H1 (cell line): ENCODE data around the gene UGT2B17. TPM values are rescaled to one million over a fixed set of nuclear protein-coding genes. Genes with fewer than 3 reads are reported as not detected.

Experiments
- CTCF ChIA-PET: fragments of 300-600 bp; sonication (Branson Sonifier 250); formaldehyde crosslinking; loops from one replicate; lab custom pipeline; 2021; ENCODE audit not compliant: partially characterized antibody; lab: Charles Lee
- POLR2A ChIA-PET: fragments of 300-600 bp; sonication (Branson Sonifier 250); formaldehyde crosslinking; loops from one replicate; lab custom pipeline; 2021; ENCODE audit warnings: inconsistent platforms; ENCODE audit not compliant: partially characterized antibody; lab: Charles Lee
- DNase-seq, 2 experiments: peaks; one replicate each; pipeline versions ENCODE4 v3.0.0 to v3.0.0-alpha.2; 2010 to 2022; ENCODE audit warnings: low spot score in 2 of 2, low read depth in 1 of 2, mixed read lengths in 1 of 2
- FAIRE-seq: peaks from 2 replicates; lab custom pipeline; 2011; peaks lifted over from hg19 to GRCh38; lab: Jason Lieb, UNC
- H2AFZ ChIP-seq: 2 replicates; pipeline ENCODE4 v1.8.1; 2012; ENCODE audit warnings: low read length, inconsistent platforms
- H2AK5ac ChIP-seq: 2 replicates; pipeline ENCODE4 v1.6.1; 2013; ENCODE audit warnings: low read depth, low read length
- H2BK120ac ChIP-seq: replicated peaks from 2 replicates; pipeline ENCODE3; 2013; ENCODE audit warnings: low read depth, low read length, inconsistent platforms
- H2BK12ac ChIP-seq: 2 replicates; pipeline ENCODE4 v1.6.1; 2013; ENCODE audit warnings: low read depth, low read length
- H2BK15ac ChIP-seq: 2 replicates; pipeline ENCODE4 v1.6.1; 2013; ENCODE audit warnings: low read length
- H2BK20ac ChIP-seq: 2 replicates; pipeline ENCODE4 v1.6.1; 2013; ENCODE audit warnings: low read length
- H2BK5ac ChIP-seq: 2 replicates; pipeline ENCODE4 v1.6.1; 2013; ENCODE audit warnings: low read depth, low read length
- H3K14ac ChIP-seq: 2 replicates; pipeline ENCODE4 v1.6.1; 2013; ENCODE audit warnings: inconsistent platforms; ENCODE audit not compliant: insufficient read length
- H3K18ac ChIP-seq: 2 replicates; pipeline ENCODE4 v1.6.1; 2013; ENCODE audit warnings: low read length; ENCODE audit errors: extremely low read depth
- H3K23ac ChIP-seq: 2 replicates; pipeline ENCODE4 v1.6.1; 2013; ENCODE audit warnings: inconsistent platforms; ENCODE audit not compliant: insufficient read length
- H3K23me2 ChIP-seq: 2 replicates; pipeline ENCODE4 v1.6.1; 2013; ENCODE audit warnings: low read depth, low read length
- H3K27ac ChIP-seq: 2 replicates; pipeline ENCODE4 v1.6.1; 2011; ENCODE audit warnings: low read depth, low read length, inconsistent platforms
- H3K27me3 ChIP-seq, 4 experiments: replicated peaks in 1 of 4; 1 replicate in 1 of 4; 2 replicates in 3 of 4; pipeline versions ENCODE4 v1.6.1 to v1.8.1; 2011 to 2013; ENCODE audit warnings: low read length in 3 of 4, mild to moderate bottlenecking in 3 of 4, inconsistent platforms in 2 of 4, mixed read lengths in 2 of 4, moderate library complexity in 1 of 4; ENCODE audit not compliant: control insufficient read depth in 3 of 4, insufficient read depth in 3 of 4; ENCODE audit errors: extremely low read depth in 1 of 4
- H3K36me3 ChIP-seq, 4 experiments: 2 replicates each; pipeline versions ENCODE4 v1.6.1 to v1.8.1; 2011 to 2013; ENCODE audit warnings: mild to moderate bottlenecking in 4 of 4, low read length in 3 of 4, moderate library complexity in 2 of 4, control low read depth in 1 of 4, inconsistent platforms in 1 of 4; ENCODE audit not compliant: insufficient read depth in 4 of 4, control insufficient read depth in 2 of 4
- H3K4ac ChIP-seq: replicated peaks from 2 replicates; pipeline ENCODE3; 2013; ENCODE audit warnings: low read length, low read depth, mixed read lengths, inconsistent platforms; ENCODE audit not compliant: insufficient read length
- H3K4me1 ChIP-seq, 4 experiments: replicated peaks in 1 of 4; 1 replicate in 1 of 4; 2 replicates in 3 of 4; pipeline versions ENCODE4 v1.6.1 to v1.8.1; 2011 to 2013; ENCODE audit warnings: low read length in 3 of 4, inconsistent platforms in 2 of 4, mixed read lengths in 1 of 4; ENCODE audit not compliant: insufficient read depth in 4 of 4, control insufficient read depth in 3 of 4
- H3K4me2 ChIP-seq, 2 experiments: 2 replicates each; pipeline versions ENCODE4 v1.6.1 to v1.8.1; 2011 to 2013; ENCODE audit warnings: low read depth in 2 of 2, low read length in 2 of 2, control low read depth in 1 of 2, inconsistent platforms in 1 of 2, mild to moderate bottlenecking in 1 of 2; ENCODE audit not compliant: insufficient read depth in 1 of 2
- H3K4me3 ChIP-seq, 4 experiments: fragments of 200-600, 300-600 bp in 1 of 4; sonication (generic), shearing (Covaris generic), sonication (Bioruptor Twin) in 1 of 4; 2 replicates each; pipeline versions ENCODE4 v1.5.1 to v1.8.1; 2011 to 2016; ENCODE audit warnings: low read length in 4 of 4, low read depth in 3 of 4, control low read depth in 2 of 4, inconsistent platforms in 2 of 4, mild to moderate bottlenecking in 2 of 4, mixed read lengths in 1 of 4, moderate library complexity in 1 of 4; ENCODE audit not compliant: insufficient read depth in 2 of 4; ENCODE audit errors: extremely low read depth in 1 of 4
- H3K56ac ChIP-seq: replicated peaks from 2 replicates; pipeline ENCODE3; 2013; ENCODE audit warnings: low read depth, mild to moderate bottlenecking, mixed read lengths, low read length, inconsistent platforms; ENCODE audit not compliant: insufficient read length
- H3K79me1 ChIP-seq: 2 replicates; pipeline ENCODE4 v1.6.1; 2013; ENCODE audit warnings: low read depth, low read length, control low read depth
- H3K79me2 ChIP-seq, 2 experiments: 2 replicates each; pipeline versions ENCODE4 v1.6.1 to v1.8.1; 2012 to 2013; ENCODE audit warnings: low read length in 2 of 2, mild to moderate bottlenecking in 2 of 2, inconsistent platforms in 1 of 2; ENCODE audit not compliant: insufficient read depth in 2 of 2, control insufficient read depth in 1 of 2
- H3K9ac ChIP-seq, 4 experiments: replicated peaks in 1 of 4; 1 replicate in 1 of 4; 2 replicates in 3 of 4; pipeline versions ENCODE4 v1.6.1 to v1.8.1; 2011 to 2013; ENCODE audit warnings: low read depth in 3 of 4, low read length in 3 of 4, control low read depth in 2 of 4, mild to moderate bottlenecking in 2 of 4, moderate library complexity in 2 of 4, inconsistent platforms in 1 of 4; ENCODE audit errors: extremely low read depth in 1 of 4
- H3K9me3 ChIP-seq, 2 experiments: 2 replicates each; pipeline versions ENCODE4 v1.6.1 to v1.8.1; 2012 to 2013; ENCODE audit warnings: mild to moderate bottlenecking in 2 of 2, moderate library complexity in 2 of 2, control low read depth in 1 of 2, inconsistent platforms in 1 of 2, low read depth in 1 of 2, low read length in 1 of 2, mixed read lengths in 1 of 2; ENCODE audit not compliant: insufficient read depth in 2 of 2
- H4K20me1 ChIP-seq, 2 experiments: replicated peaks in 1 of 2; 2 replicates each; pipeline versions ENCODE3 to v1.8.1; 2011 to 2013; ENCODE audit warnings: inconsistent platforms in 2 of 2, low read length in 2 of 2, mild to moderate bottlenecking in 1 of 2; ENCODE audit not compliant: insufficient read depth in 2 of 2, control insufficient read depth in 1 of 2
- H4K5ac ChIP-seq: 2 replicates; pipeline ENCODE4 v1.6.1; 2013; ENCODE audit warnings: low read length, low read depth, mixed read lengths, inconsistent platforms; ENCODE audit not compliant: insufficient read length
- H4K8ac ChIP-seq: 2 replicates; pipeline ENCODE4 v1.8.0; 2013; ENCODE audit warnings: mild to moderate bottlenecking, moderate library complexity, low read length, inconsistent platforms; ENCODE audit not compliant: insufficient read depth; ENCODE audit errors: extremely low read depth
- H4K91ac ChIP-seq: replicated peaks from 2 replicates; pipeline ENCODE3; 2013; ENCODE audit warnings: low read length, mixed read lengths, inconsistent platforms; ENCODE audit not compliant: insufficient read length
- BCL11A ChIP-seq, 2 experiments: IDR thresholded peaks; one replicate each; pipeline ENCODE4 v1.6.1; 2011; ENCODE audit warnings: low read depth in 2 of 2, low read length in 2 of 2, mild to moderate bottlenecking in 2 of 2
- BRCA1 ChIP-seq: IDR thresholded peaks from 2 replicates; pipeline ENCODE4 v1.6.1; 2012; ENCODE audit warnings: low read depth, low read length, improper control_type of control experiment
- CHD1 ChIP-seq: IDR thresholded peaks from 2 replicates; pipeline ENCODE4 v1.6.1; 2012; ENCODE audit warnings: low read depth, low read length, improper control_type of control experiment
- GTF2F1 ChIP-seq: IDR thresholded peaks from 2 replicates; pipeline ENCODE4 v1.6.1; 2012; ENCODE audit warnings: low read depth, low read length, improper control_type of control experiment, borderline replicate concordance
- KDM1A ChIP-seq: fragments of 200-600, 300-600 bp; sonication (generic); IDR thresholded peaks from 2 replicates; pipeline ENCODE4 v1.7.1; 2016; ENCODE audit warnings: mild to moderate bottlenecking, low read length, borderline replicate concordance
- KDM5A ChIP-seq: fragments of 200-600 bp; IDR thresholded peaks from 2 replicates; pipeline ENCODE4 v1.7.1; 2012; ENCODE audit warnings: mild to moderate bottlenecking, low read length, inconsistent platforms, mixed read lengths
- PHF8 ChIP-seq: fragments of 200-600 bp; sonication (generic); conservative IDR thresholded peaks from 2 replicates; pipeline ENCODE4 v1.7.1; 2012; ENCODE audit warnings: low read depth, mild to moderate bottlenecking, inconsistent platforms, low read length, moderate library complexity
- RFX5 ChIP-seq: IDR thresholded peaks from 2 replicates; pipeline ENCODE4 v1.6.1; 2011; ENCODE audit warnings: low read depth, low read length, improper control_type of control experiment, borderline replicate concordance
- SP2 ChIP-seq: IDR thresholded peaks from 2 replicates; pipeline ENCODE4 v1.6.1; 2012; ENCODE audit warnings: mild to moderate bottlenecking, low read length, inconsistent platforms
- SUZ12 ChIP-seq: fragments of 200-600 bp; sonication (generic); IDR thresholded peaks from 2 replicates; pipeline ENCODE4 v1.6.1; 2012; ENCODE audit warnings: mild to moderate bottlenecking, inconsistent platforms, low read length, moderate library complexity, mixed read lengths
- TEAD4 ChIP-seq: IDR thresholded peaks from 2 replicates; pipeline ENCODE4 v1.6.1; 2012; ENCODE audit warnings: low read depth, low read length, inconsistent platforms, mixed read lengths
- YY1 ChIP-seq: IDR thresholded peaks from 2 replicates; pipeline ENCODE4 v1.6.1; 2011; ENCODE audit warnings: low read depth, mild to moderate bottlenecking, low read length
- WGBS, 2 experiments: shearing (Covaris generic) in 1 of 2; methylation state at CpG; one replicate each; pipeline versions ENCODE4 v1.1.6 to v1.1.7; 2013 to 2015; ENCODE audit warnings: low lambda C conversion rate in 2 of 2, mixed read lengths in 2 of 2, inconsistent platforms in 1 of 2, low coverage in 1 of 2, missing lambda C conversion rate in 1 of 2; ENCODE audit not compliant: insufficient replicate concordance in 2 of 2, insufficient coverage in 1 of 2, insufficient read length in 1 of 2; ENCODE audit errors: extremely low coverage in 1 of 2, missing lambda C conversion rate in 1 of 2; 5-methylcytosine and 5-hydroxymethylcytosine counted together
- polyA plus RNA-seq, 7 experiments: library from polyadenylated mRNA; depleted of rRNA in 3 of 7; stranded (reverse) in 5 of 7; unstranded in 2 of 7; fragments of >200 nt in 5 of 7; fragments of 200-250 nt in 2 of 7; gene quantifications; 1 replicate in 5 of 7; 2 replicates in 1 of 7; 4 replicates in 1 of 7; pipeline versions ENCODE4 v1.2.1 to v1.2.3, GENCODE V29; 2011 to 2013; ENCODE audit warnings: missing spikeins in 2 of 7, mixed read lengths in 2 of 7
- total RNA-seq: library from RNA; stranded (reverse); fragmentation: NEBNext Ultra II Directional; extraction: Animal tissue kit (Norgen Biotek cat#: 25700); gene quantifications from 2 replicates; pipeline ENCODE4 v1.2.1, GENCODE V29; 2021
- TF ChIP-seq, protein P1 (sequence below), 3 experiments: IDR thresholded peaks; 1 replicate in 2 of 3; 2 replicates in 1 of 3; pipeline versions ENCODE4 v1.5.1 to v1.6.1; 2011; ENCODE audit warnings: low read length in 3 of 3, mild to moderate bottlenecking in 3 of 3, inconsistent platforms in 2 of 3, low read depth in 1 of 3, moderate library complexity in 1 of 3; ENCODE audit not compliant: insufficient read depth in 1 of 3; ENCODE audit errors: control extremely low read depth in 1 of 3

UGT2B17 gene
- total and polyA plus RNA-seq, 2 of the 8 experiments (the other 6 are each of a cell fraction or from before 2014, with no cell fraction given), result not detected

DNA sequence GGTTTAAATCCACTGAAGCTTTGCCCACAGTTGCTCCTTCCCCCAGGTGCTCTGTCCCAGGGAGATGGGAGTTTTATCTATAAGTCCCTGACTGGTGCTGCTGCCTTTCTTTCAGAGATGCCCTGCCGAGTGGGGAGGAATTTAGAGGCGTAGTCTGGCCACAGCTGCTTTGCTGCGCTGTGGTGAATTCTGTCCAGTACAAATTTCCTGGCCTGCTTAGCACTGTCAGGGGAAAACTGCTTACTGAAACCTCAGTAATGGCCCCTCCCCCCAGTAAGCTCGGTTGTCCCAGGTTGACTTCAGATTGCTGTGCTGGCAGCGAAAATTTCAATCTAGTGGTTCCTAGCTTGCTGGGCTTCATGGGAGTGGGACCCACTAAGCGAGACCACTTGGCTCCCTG, 40.1 kb downstream of the UGT2B17 start:
- H3K18ac ChIP-seq, result no peak overlapping the region
- TF ChIP-seq YY1, result no peak
- no peak for TF ChIP-seq CHD1
- TF ChIP-seq TEAD4, result no peak
- TF ChIP-seq GTF2F1, result no peak
- no peak for TF ChIP-seq BRCA1
- TF ChIP-seq KDM5A, result no peak
- TF ChIP-seq SUZ12, result no peak
- TF ChIP-seq PHF8, result no peak
- no peak for TF ChIP-seq RFX5
- no peak for TF ChIP-seq KDM1A
- TF ChIP-seq, protein P1, sequence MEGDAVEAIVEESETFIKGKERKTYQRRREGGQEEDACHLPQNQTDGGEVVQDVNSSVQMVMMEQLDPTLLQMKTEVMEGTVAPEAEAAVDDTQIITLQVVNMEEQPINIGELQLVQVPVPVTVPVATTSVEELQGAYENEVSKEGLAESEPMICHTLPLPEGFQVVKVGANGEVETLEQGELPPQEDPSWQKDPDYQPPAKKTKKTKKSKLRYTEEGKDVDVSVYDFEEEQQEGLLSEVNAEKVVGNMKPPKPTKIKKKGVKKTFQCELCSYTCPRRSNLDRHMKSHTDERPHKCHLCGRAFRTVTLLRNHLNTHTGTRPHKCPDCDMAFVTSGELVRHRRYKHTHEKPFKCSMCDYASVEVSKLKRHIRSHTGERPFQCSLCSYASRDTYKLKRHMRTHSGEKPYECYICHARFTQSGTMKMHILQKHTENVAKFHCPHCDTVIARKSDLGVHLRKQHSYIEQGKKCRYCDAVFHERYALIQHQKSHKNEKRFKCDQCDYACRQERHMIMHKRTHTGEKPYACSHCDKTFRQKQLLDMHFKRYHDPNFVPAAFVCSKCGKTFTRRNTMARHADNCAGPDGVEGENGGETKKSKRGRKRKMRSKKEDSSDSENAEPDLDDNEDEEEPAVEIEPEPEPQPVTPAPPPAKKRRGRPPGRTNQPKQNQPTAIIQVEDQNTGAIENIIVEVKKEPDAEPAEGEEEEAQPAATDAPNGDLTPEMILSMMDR (IDR thresholded peaks at IDR 0.05; ENCODE audit: control extremely low read depth in 1 of 3, insufficient read depth in 1 of 3, low read depth in 1 of 3, low read length in 3 of 3), result no peak
- no peak for TF ChIP-seq SP2
- TF ChIP-seq BCL11A (IDR thresholded peaks at IDR 0.05; ENCODE audit: low read depth in 2 of 2, low read length in 2 of 2), result no peak

More for the DNA sequence above, 40.1 kb downstream of the UGT2B17 start:
- no peaks in the 10 kb centered on the region for H4K20me1 ChIP-seq
- no peak overlapping the region for H2BK5ac ChIP-seq
- no peaks in the 10 kb centered on the region for H3K9me3 ChIP-seq
- H4K91ac ChIP-seq, result no peak overlapping the region
- H3K4me1 ChIP-seq, result no peaks in the 10 kb centered on the region
- no peak for FAIRE-seq
- no peak overlapping the region for H3K23ac ChIP-seq
- H3K27ac ChIP-seq, result no peak overlapping the region
- H3K4me3 ChIP-seq, result no peak overlapping the region
- H4K8ac ChIP-seq, result no peak overlapping the region
- no peaks in the 10 kb centered on the region for H3K23me2 ChIP-seq
- no peak overlapping the region for H2BK12ac ChIP-seq
- no peak overlapping the region for H4K5ac ChIP-seq
- no peak overlapping the region for H3K4ac ChIP-seq
- H2BK20ac ChIP-seq, result no peak overlapping the region
- no peaks in the 10 kb centered on the region for H3K79me1 ChIP-seq
- ChIA-PET CTCF (interaction anchor here (1.1 to 1.2 kb wide), 2 partner anchors 8 to 38 kb away, joined by 3 read pairs; no protein-coding TSS in a partner anchor), POLR2A (no interaction called here)
- no peak overlapping the region for H2BK120ac ChIP-seq
- H3K79me2 ChIP-seq, result no peaks in the 10 kb centered on the region
- no peak overlapping the region for H2AFZ ChIP-seq
- H3K9ac ChIP-seq, result no peak overlapping the region
- no peaks in the 10 kb centered on the region for H3K27me3 ChIP-seq
- DNase-seq, result no peak
- no peak overlapping the region for H3K4me2 ChIP-seq
- no peak overlapping the region for H2BK15ac ChIP-seq
- H3K36me3 ChIP-seq, result no peaks in the 10 kb centered on the region
- no peak overlapping the region for H3K56ac ChIP-seq
- H2AK5ac ChIP-seq, result no peak overlapping the region
- 69% methylated on average over 2 of the region's 6 CpGs; no CpG with 5 or more reads in 1 of the 2 experiments for WGBS, 2 experiments
- no peak overlapping the region for H3K14ac ChIP-seq
